Measurements from ENCODE around the gene HOOK2. TPM values are rescaled to one million over a fixed set of nuclear protein-coding genes. Genes with fewer than 3 reads are reported as not detected.

Gene HOOK2
- polyA plus RNA-seq, 1 of the 3 experiments (the other 2 are of a cell fraction): 33.0 TPM

- 0 out of 2 replicates have a peak overlapping the region, but pooled peaks have one; percentile 15 for H3K4me2 ChIP-seq
- TF ChIP-seq POLR2AphosphoS5 (IDR thresholded peaks at IDR 0.05; ENCODE audit: low read depth, low read length) (no peak), GABPA (IDR thresholded peaks at IDR 0.05; ENCODE audit: low read depth) (no peak), FOXM1 (IDR thresholded peaks at IDR 0.05; ENCODE audit: low read depth) (no peak), FOSL2 (IDR thresholded peaks at IDR 0.05; ENCODE audit: borderline replicate concordance, low read depth) (no peak)
- ChIA-PET POLR2A (interaction anchor here (1.1 kb wide), 1 partner anchor 8 kb away, joined by 3 read pairs; no protein-coding TSS in a partner anchor), CTCF (interaction anchor here (3.1 to 23.9 kb wide), 3 partner anchors 8 to 64 kb away, joined by 19 to 273 read pairs (median 25); partner anchors contain the start of gene TNPO2)
- peaks cover 37% of the 10 kb centered on the region for H3F3A ChIP-seq (replicated peaks; ENCODE audit: insufficient read depth)
- peaks cover 39% of the 10 kb centered on the region for H4K20me1 ChIP-seq (ENCODE audit: insufficient read depth)
- H3K4me1 ChIP-seq (ENCODE audit: control insufficient read depth in 1 of 2, insufficient read depth in 2 of 2, low read depth in 1 of 2, low read length in 1 of 2): peaks cover 11 to 17% of the 10 kb centered on the region in 2 experiments; a peak in 1 of 4 replicates
- H3K36me3 ChIP-seq (replicated peaks in 1 of 2; ENCODE audit: control insufficient read depth in 1 of 2, insufficient read depth in 2 of 2, low read length in 1 of 2): peaks cover 22 to 26% of the 10 kb centered on the region in 2 experiments
- no peak overlapping the region for H3K27ac ChIP-seq (ENCODE audit: low read depth in 2 of 2, low read length in 1 of 2)
- no peaks in the 10 kb centered on the region for H3K9me2 ChIP-seq
- no peak overlapping the region for H3K4me3 ChIP-seq (ENCODE audit: low read depth in 2 of 2, low read length in 1 of 2)
- no peak overlapping the region for H3K9ac ChIP-seq
- no peaks in the 10 kb centered on the region for H3K27me3 ChIP-seq (ENCODE audit: insufficient read depth)
- DNase-seq: no peak
- peaks cover 58% of the 10 kb centered on the region for H3K79me2 ChIP-seq (ENCODE audit: insufficient read depth)
- 92% methylated on average over 9 of the region's 24 CpGs for WGBS (ENCODE audit: low lambda C conversion rate)
- no peak overlapping the region for H2AFZ ChIP-seq (ENCODE audit: low read depth)
- no peaks in the 10 kb centered on the region for H3K9me3 ChIP-seq
Measured at GRCh38 chr19:12731337-12731736, 44.0 kb downstream of the HOOK2 start.

- no peak overlapping the region for H3K4me2 ChIP-seq
- no peak overlapping the region for H3K27ac ChIP-seq (ENCODE audit: low read depth in 2 of 2, low read length in 1 of 2)
- peaks cover 22 to 26% of the 10 kb centered on the region in 2 experiments for H3K36me3 ChIP-seq (replicated peaks in 1 of 2; ENCODE audit: control insufficient read depth in 1 of 2, insufficient read depth in 2 of 2, low read length in 1 of 2)
- no peaks in the 10 kb centered on the region for H3K9me2 ChIP-seq
- no peak overlapping the region for H2AFZ ChIP-seq (ENCODE audit: low read depth)
- no peak for DNase-seq
- no peaks in the 10 kb centered on the region for H3K27me3 ChIP-seq (ENCODE audit: insufficient read depth)
- peaks cover 11 to 15% of the 10 kb centered on the region in 2 experiments; a peak in 1 of 4 replicates for H3K4me1 ChIP-seq (ENCODE audit: control insufficient read depth in 1 of 2, insufficient read depth in 2 of 2, low read depth in 1 of 2, low read length in 1 of 2)
- TF ChIP-seq JUND (IDR thresholded peaks at IDR 0.05) (no peak), RFX5 (IDR thresholded peaks at IDR 0.05; ENCODE audit: low read length) (no peak), POLR2AphosphoS5 (IDR thresholded peaks at IDR 0.05; ENCODE audit: low read depth, low read length) (no peak), PBX3 (IDR thresholded peaks at IDR 0.05) (no peak), RCOR1 (IDR thresholded peaks at IDR 0.05; ENCODE audit: low read length) (no peak), MXI1 (IDR thresholded peaks at IDR 0.05; ENCODE audit: low read depth, low read length) (no peak), NFIC (IDR thresholded peaks at IDR 0.05; ENCODE audit: borderline replicate concordance) (no peak), IRF3 (IDR thresholded peaks at IDR 0.05; ENCODE audit: low read depth, low read length) (no peak)
- no peak overlapping the region for H3K4me3 ChIP-seq (ENCODE audit: low read depth in 2 of 2, low read length in 1 of 2)
- peaks cover 58% of the 10 kb centered on the region for H3K79me2 ChIP-seq (ENCODE audit: insufficient read depth)
- POLR2A ChIA-PET: no interaction called here
- no peaks in the 10 kb centered on the region for H3K9me3 ChIP-seq
- no peak overlapping the region for H3K9ac ChIP-seq
- H3F3A ChIP-seq (replicated peaks; ENCODE audit: insufficient read depth): peaks cover 27% of the 10 kb centered on the region
- CTCF ChIA-PET: interaction anchor here (0.9 kb wide), 1 partner anchor 30 kb away, joined by 4 read pairs; no protein-coding TSS in a partner anchor
- 100% methylated on average over 3 of the region's 3 CpGs for WGBS (ENCODE audit: low lambda C conversion rate)
- peaks cover 39% of the 10 kb centered on the region for H4K20me1 ChIP-seq (ENCODE audit: insufficient read depth)
Measured at GRCh38 chr19:12730064-12730463, 45.3 kb downstream of the HOOK2 start.

All from SK-N-SH (cell line).